Middle frontal gyrus (tissue), 1 donor: ENCODE results near the gene ERC2.

Source experiments
- DNase-seq: peaks from one replicate; pipeline ENCODE4 v3.0.0-alpha.2; 2015; ENCODE audit warnings: low spot score; ENCODE audit errors: extremely low spot score

Gene ERC2

GRCh38 chr3:55630280-55630920 is 837.9 kb downstream of the ERC2 start:
- no peak for DNase-seq

- no peak for DNase-seq
These were observed 838.8 kb downstream of the ERC2 start for GRCh38 chr3:55629432-55629831.

GRCh38 chr3:55626279-55626665 is 842.0 kb downstream of the ERC2 start:
- no peak for DNase-seq

- no peak for DNase-seq
These were observed 844.0 kb downstream of the ERC2 start for GRCh38 chr3:55624238-55624637.

- no peak for DNase-seq
These were observed 844.5 kb downstream of the ERC2 start for GRCh38 chr3:55623786-55624185.

GRCh38 chr3:55622733-55623132 is 845.5 kb downstream of the ERC2 start:
- no peak for DNase-seq

GRCh38 chr3:55622116-55622515 is 846.2 kb downstream of the ERC2 start:
- no peak for DNase-seq

GRCh38 chr3:55621648-55622047 is 846.6 kb downstream of the ERC2 start:
- DNase-seq = no peak

GRCh38 chr3:55621026-55621422 is 847.2 kb downstream of the ERC2 start:
- no peak for DNase-seq

- no peak for DNase-seq
These were observed 847.8 kb downstream of the ERC2 start for GRCh38 chr3:55620351-55621025.

- no peak for DNase-seq
These were observed 849.0 kb downstream of the ERC2 start for GRCh38 chr3:55619046-55619808.

GRCh38 chr3:55617385-55617784 is 850.9 kb downstream of the ERC2 start:
- no peak for DNase-seq

- DNase-seq = no peak
These were observed 851.5 kb downstream of the ERC2 start for GRCh38 chr3:55616803-55617202.

GRCh38 chr3:55615694-55616295 is 852.5 kb downstream of the ERC2 start:
- no peak for DNase-seq

GRCh38 chr3:55615039-55615693 is 853.1 kb downstream of the ERC2 start:
- no peak for DNase-seq

GRCh38 chr3:55611121-55611520 is 857.1 kb downstream of the ERC2 start:
- no peak for DNase-seq

- DNase-seq = no peak
These were observed 858.9 kb downstream of the ERC2 start for GRCh38 chr3:55609230-55609827.

GRCh38 chr3:55608301-55608937 is 859.8 kb downstream of the ERC2 start:
- DNase-seq = no peak

- DNase-seq = no peak
These were observed 860.4 kb downstream of the ERC2 start for GRCh38 chr3:55607844-55608243.

GRCh38 chr3:55607175-55607574 is 861.1 kb downstream of the ERC2 start:
- DNase-seq = no peak
